ENCODE results near the gene AGXT.
"Not testable (repeated sequence)": the region's sequence is repeated elsewhere in the genome, so short reads cannot be mapped to it uniquely, and the experiment has no call there.

Gene AGXT

DNA sequence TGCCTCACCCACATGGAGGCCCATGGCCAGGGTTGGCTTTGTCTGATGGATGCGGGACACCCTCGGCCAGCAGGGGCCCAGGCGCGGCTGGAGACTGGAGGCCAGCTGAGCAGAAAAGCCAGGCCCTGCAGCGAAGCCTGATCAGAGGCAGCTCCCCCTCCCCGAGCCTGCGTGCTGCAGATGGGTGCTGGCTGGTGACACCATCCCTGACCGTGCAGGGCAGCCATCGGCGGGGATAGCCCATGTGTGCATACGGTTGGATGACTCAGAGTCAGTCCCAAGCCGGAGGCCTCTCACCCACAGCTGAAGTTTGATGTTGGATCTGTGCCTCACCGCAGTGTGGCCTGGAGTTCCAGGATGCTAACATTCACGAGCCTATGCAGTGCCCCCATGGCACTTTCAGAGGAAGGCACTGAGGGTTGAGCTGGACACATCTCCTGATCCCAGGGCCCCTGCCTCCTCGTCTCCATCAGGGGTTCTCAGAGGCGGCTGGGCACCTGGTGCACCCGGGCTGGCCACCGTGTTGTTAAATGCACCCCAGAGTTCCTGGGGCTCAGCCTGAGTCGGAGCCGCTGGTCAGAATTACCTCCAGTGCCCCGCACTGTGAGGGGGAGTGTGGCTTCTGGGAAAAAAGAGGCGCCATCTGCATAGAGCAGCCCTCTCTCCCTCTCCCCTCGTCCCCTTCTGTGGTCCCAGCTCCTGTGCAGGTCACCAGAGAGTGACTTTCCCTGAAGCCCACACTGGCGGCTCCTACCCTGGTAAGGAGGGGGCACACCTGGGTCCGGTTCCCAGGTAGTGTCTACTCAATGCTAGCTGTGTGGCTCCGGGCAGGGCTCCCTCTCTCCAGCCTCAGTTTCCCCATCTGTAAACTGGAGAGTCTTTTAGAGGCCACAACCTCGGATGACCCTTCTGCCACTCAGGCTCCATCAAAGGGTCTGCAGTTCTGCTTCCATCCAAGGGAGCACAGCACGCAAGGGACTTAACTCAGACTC, 29.2 kb upstream of the AGXT start:
- DNase-seq (ENCODE audit: low spot score) = no peak

DNA sequence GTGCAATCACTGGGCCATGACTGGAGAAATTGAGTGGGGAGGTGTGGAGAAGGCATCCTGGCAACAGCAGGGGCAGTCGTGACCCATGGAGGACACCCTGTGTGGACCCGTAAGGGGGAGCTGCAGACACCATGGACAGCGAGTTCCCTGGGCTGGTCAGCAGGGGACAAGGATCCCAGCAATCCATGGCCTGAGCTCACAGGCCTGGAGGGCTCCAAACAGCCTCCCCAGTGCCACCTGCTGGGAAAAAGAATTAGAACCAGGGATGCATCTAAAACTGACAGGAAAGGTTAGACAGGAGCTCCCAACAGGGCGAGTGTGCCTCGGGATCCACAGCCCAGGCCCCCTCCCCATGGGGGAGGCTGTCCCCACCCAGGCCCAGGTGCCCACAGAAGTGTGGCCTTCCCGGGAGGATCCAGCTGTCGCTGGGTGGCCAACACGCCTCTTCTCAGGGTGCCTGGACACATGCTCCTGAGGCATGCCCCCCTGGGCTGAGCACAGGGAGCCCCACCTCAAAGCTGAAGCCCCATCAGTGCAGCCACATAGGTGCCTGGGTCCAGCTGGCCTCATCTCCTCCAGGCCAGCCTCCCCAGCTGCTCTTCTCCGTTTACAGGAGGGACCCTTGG, 28.1 kb upstream of the AGXT start:
- peak; percentile 92 for DNase-seq (ENCODE audit: low spot score)

DNA sequence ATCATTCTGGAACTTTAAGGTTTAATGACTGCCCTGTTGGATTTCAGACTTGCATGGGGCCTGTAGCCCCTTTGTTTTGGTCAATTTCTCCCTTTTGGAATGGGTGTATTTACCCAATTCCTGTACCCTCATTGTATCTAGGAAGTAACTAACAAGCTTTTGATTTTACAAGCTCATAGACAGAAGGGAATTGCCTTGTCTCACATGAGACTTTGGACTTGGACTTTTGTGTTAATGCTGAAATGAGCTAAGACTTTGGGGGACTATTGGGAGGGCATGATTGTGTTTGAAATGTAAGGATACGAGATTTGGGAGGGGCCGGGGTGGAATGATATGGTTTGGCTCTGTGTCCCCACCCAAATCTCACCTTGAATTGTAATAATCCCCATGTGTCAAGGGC, 22.3 kb upstream of the AGXT start:
- not testable (repeated sequence) for DNase-seq (ENCODE audit: low spot score)

DNA sequence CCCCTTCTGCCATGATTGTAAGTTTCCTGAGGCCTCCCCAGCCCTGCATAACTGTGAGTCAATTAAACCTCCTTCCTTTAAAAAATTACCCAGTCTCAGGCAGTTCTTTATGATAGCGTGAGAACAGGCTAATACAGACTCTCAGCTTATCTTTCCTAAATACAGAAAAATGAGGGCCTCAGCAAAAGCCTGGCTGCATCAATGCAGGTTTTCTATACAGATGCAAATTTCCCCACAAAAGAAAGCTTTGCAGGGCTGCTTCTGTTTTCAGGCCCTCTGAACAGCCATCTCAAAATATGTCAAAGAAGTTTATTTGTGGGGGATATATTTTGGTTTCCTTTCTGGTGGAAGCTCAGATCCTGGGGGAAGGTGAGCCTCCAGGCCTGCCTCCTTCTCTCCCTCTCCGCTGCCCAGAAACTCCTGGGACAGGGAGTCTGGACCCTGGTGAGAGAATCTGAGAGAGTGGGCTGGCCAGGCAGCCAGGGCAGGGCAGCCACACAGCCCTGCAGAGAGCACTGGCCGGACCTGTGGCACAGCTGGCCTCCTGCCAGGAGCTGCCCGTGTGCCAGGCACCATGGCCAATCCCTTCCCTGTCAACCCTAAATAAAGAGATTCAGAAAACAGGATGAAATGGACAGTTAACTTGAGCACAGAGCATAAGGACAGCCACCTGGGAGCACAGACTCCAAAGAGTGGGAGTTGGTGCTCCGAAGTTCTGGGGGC, 21.6 kb upstream of the AGXT start:
- no peak for DNase-seq (ENCODE audit: low spot score)

DNA sequence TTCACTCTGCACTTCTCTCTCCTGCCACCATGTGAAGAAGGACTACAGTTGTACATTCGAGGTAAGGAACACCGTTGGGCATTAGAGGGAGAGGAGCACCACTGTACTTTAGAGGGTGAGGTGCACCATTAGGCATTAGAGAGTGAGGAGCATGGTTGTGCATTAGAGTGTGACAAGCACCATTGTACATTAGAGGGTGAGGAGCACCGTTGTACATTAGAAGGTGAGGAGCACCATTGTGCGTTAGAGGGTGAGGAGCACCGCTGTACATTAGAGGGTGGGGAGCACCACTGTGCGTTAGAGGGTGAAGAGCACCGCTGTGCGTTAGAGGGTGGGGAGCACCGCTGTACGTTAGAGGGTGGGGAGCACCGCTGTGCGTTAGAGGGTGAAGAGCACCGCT, 20.8 kb upstream of the AGXT start:
- no peak for DNase-seq (ENCODE audit: low spot score)

DNA sequence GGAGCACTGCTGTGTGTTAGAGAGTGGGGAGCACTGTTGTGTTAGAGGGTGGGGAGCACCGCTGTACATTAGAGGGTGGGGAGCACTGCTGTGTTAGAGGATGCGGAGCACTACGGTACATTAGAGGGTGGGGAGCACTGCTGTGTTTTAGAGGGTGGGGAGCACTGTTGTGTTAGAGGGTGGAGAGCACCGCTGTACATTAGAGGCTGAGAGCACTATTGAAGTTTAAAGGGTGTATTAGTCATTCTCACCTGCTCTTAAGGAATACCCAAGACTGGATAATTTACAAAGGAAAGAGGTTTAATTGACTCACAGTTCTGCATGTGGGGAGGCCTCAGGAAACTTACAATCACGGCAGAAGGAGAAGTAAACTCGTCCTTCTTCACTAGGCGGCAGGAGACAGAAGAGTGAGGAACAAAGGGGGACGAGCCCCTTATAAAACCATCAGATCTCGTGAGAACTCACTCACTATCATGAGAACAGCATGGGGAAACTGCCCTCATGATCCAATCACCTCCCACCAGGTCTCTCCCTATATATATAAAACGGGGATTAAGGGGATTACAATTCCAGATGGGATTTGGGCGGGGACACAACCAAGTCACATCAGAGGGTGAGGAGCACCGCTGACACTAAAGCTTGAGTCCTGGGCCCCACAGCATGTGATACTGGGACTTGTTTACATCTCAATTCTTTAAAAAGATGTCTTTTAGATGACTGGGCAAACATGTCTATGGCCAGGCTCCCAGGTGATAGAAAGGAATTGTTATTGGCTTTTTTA, 19.5 kb upstream of the AGXT start:
- DNase-seq (ENCODE audit: low spot score) = no peak

DNA sequence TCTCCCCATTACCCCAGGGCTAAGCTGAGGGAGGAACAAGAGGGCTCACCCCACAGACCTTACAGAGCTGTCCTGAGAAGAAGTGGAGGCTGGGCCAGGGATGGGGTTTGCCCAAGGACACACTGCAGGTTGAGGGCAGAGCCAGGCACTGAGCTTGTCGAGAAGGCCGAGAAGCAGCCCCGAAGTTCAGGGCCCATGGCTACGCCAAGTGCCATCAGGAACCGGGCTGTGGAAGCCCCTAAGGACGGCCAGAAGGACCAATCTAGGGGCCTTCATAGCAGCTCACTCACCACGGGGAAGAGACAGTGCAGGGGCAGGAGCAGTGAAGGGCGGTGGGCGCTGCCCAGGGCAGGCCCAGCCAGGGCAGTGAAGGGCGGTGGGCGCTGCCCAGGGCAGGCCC, 18.6 kb upstream of the AGXT start:
- no peak for DNase-seq (ENCODE audit: low spot score)

DNA sequence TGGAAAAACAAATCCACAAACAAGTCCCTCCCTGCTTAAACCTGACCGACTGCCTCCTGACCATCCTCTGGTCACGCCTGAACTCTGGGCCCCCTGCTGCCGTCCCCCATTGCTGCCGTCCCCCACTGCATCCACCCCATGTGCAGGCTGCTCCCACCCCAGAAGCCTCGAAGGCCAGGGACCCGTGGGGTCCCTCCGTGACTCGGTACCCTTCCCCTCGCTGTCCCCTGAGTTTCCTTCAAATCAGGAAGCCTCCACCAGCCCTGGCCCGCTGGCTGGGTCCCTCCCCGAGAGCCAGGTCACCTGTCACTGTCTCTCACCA, 17.9 kb upstream of the AGXT start:
- DNase-seq (ENCODE audit: low spot score) = no peak

DNA sequence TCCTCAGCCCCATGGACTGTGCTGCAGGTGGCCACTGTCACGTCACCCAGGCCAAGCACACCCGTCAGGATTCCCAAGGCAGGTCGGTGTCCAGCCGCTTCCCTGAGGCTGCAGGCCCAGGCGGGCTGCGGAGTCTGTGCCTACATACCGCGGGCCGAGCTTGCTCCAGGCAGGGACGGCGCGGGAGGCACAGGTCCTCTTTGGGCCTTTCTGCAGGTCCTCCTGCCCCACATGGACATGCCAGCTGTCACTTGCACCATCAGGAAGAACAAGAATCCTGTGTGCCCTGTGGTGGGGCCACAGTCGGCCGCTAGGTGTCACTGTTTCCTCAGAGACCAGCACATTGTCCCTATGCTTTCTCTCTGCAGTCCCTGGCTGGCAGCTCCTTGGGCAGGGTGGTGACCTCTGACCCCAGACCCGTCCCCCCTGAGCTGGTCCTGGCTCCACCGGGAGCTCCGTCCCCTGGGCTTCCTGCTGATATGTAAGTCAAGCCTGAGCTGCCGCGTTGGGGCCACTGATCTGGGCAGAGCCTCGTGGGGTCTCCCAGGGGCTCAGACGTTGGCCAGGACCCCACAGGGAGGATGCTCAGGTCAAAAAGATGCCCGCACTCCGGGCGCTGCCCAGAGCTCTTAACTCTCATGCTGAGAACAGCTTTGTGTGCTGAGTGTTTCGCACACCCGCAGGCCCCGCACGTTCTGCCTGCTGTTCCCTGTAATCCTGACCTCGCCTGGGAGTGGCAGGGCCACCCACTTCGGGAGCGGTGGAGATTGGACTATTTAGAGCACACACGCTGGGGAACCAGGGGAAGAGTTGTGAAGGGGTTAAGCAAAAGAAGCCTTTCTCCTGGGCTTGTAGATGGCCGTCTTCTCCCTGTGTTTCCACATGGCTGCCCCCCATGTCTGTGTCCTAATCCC, 17.3 kb upstream of the AGXT start:
- DNase-seq (ENCODE audit: low spot score) = peak; percentile 93

DNA sequence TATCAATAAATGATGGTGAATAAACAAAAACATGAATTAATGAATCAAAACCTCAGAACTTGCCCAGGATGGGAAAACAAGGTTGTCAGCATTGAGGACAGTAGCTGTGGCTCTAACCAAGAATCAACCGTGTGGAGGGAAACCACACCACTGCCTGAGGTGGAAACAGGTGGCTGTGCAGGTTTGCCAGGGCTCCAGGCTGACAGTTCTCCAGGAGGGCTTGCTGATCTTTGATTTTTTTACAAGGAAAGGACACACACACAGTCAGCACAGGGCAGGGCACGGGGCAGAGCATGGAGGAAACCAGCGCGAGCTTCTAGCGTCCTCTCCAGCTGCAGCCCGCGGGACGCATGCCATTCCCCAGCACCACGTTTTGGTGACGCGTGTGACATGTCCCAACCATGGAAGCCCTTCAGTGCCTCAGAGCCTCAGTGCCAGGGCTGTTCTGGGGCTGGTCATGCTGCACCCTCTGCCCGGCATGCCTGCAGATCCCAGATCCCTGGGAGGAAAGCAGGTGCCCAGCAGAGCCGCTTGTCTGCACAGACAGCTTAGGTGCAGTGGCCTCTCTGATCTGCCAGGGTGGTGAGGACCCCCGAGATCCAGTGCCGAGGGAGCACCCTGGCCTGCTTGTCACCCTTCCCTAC, 15.8 kb upstream of the AGXT start:
- DNase-seq (ENCODE audit: low spot score) = no peak

DNA sequence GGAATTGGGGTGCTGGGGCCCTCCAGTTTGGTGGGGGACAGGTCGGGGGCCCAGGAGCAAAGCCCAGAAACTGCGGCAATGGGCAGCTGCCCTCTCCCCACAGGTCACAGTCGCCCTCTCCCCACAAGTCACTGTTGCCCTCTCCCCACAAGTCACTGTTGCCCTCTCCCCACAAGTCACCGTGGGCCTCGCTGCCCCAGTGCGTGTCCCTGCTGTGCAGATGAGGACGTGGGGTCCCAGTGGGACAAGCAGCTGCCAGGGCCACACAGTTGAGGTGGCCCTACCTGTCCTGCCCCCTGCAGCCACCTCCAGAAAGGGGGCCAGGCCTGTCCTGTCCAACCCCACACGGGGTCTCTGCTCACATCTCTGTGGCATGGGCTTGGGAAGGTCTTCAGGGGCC, 13.0 kb upstream of the AGXT start:
- no peak for DNase-seq (ENCODE audit: low spot score)

DNA sequence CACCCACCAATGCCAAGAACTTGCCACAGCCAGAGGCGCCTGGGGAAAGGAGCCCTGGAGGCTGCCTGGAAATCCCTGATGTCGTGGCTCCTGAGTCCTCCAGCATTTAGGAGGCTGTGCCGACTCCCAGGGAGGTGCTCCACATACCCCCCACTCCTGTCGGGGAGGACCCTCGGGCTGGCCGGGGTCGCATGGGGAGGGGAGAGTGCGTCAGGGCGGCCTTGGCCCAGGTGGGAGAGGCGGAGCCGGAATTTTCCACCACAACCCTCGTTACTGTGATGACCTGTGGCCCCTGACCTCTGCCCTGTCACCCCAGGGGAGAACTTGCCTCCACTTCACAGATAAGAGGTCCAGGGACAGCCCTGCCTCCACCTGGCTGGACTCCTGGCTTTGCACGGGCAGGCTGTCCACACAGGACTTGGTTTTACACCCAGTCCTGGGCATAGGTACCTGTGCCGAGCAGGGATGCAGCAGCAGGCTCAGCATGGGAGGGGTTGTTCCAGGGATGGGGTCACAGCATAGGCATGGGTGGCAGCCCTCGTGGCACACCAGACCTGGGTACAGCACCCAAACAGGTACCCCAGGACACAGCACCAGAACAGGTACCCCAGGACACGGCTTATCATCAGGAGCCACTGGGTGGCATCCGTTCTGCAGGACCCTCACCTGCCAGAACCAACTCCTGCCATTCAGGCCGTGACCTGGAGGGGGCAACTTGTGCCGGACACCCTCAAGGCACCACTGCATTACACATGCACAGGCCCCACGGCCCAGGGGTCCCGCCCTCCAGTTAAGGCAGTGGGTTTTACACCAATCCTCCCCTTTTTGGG, 12.3 kb upstream of the AGXT start:
- no peak for DNase-seq (ENCODE audit: low spot score)

DNA sequence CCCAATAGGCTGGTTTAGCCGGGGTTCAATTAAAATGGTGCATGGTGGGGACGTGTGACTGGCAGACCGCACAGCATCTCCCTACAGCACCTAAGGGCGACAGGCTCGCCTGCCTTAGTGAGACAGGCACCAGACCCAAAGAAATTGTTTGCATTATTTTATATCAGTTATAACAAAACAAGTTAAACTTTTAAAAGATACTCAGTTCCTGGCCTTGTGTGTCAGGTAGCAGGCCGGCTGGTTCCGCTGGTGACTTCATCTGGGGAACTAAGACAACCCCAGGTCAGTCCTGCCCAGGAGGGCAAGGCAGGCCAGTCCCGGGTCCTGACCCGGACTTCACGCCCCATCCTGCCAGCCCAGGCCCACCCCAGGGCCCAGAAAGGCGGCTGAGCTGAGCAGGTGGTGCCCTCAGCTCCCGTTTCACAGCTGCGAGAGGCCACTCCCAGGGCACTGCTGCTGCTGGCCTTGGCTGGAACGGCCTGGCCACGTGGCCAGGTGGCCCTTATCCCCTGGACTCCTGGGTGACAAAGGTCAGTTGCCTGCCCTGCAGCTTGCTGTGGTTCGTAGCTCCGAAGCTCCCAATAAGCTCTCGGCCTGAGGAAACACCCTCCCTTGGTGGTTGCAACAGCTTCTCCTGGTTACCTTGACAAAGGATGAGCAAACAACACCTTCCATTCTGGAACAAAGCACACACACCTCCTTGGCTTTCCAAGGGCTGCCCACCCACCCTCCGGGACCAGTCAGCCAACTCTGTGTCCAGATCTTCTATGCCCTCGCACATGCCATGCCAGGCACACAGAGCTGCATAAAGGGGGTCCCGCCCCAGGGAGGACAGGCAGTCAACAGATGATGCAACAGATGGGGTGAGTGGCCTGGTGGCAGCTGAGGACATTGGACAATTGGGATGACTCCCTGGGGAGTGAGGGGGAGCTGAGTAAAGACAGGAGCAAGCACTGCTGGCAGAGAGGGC, 11.3 kb upstream of the AGXT start:
- no peak for DNase-seq (ENCODE audit: low spot score)

DNA sequence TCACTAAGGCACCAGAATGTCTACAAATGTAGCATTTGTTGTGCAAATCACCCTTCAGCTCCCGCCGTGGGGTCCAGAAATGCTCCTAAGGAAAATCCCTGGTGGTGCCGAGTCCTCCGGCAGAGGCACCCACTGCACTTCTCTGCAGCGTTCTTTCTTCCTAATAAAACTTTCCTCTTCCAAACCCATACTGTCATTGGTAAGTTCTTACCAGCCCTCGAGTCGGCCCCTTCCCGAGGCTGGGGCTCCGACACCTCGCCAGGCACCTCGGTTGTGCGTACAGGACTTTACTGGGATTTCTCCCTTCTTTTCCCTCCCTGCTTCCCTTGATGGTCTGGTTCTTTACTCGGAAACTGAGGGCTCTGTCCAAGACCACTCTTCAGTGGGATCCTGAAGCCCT, 10.3 kb upstream of the AGXT start:
- no peak for DNase-seq (ENCODE audit: low spot score)

DNA sequence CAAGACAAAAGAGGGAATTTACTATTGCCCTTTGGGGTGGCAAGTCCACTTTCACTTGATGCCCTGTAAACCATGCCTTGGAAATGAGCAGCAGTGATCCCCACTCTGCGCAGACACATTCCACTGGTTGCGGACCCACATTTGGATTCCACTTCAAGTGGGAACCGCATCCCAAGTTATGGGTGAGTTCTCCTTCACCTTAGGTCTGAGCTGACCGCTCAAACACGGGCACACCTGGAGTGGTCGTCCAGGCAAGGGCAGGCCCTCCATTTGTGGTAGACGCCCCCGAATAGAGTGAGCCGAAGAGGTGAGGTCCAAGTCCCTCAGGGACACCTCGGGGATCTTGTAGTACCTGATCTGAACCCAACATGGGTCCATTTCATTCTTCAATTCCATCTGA, 9.8 kb upstream of the AGXT start:
- DNase-seq (ENCODE audit: low spot score) = no peak

DNA sequence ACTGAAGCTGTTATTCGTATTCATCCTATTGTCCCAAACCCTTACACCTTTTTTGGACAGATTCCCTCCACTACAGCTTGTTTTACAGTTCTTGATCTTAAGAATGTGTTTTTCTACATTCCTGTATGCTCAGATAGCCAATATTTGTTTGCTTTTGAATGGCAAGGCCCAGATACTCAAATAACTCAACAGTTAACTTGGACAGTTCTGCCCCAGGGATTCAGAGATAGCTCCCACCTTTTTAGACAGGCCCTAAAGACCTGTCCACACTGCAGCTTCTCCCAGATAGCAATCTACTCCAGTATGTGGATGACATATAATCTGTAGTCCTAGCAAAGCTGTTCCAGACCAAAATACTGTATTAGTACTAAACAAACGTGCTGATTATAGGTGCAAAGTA, 7.1 kb upstream of the AGXT start:
- no peak for DNase-seq (ENCODE audit: low spot score)

DNA sequence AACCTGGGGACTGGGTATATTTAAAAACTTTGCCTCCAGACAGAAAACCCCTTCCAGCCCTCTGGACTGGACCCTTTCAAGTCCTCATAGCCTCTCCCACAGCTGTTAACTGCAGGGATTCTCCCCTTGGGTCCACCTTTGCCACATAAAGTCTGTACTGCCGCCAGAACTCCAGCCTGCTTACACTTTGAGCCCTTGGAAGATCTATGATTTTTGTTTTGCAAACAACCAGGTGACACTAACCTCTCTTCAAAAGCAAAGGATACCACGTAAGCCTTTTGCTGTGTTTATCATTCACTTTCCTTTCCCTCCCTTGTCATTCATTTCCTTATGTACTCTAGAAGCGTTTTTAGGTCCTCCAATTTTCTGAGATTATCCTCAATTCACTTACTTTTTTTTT, 4.1 kb upstream of the AGXT start:
- DNase-seq (ENCODE audit: low spot score) = no peak

DNA sequence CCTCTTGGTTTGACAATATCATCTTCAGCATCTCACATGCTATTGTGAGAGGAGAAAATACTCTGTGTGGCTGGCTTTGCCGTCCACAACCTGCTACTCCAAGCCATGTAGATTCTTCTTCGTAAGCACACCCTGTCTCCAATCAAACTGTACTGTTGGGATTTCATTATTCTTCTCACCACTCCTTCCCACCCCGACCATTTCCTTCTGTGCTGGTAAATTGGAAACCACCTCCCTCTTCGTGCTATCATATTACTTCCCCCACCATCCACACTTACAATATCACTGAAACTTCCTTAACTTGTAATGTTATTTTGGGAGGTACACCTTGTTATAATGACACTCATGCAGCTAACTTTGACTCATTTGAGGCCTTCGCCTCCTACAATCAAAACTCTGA, 3.2 kb upstream of the AGXT start:
- DNase-seq (ENCODE audit: low spot score) = no peak

All from AG20443 (cell line).